Left hindlimb (tissue), 1 donor: ENCODE measurements around the gene GJB5.
"Not testable (repeated sequence)": the region's sequence is repeated elsewhere in the genome, so short reads cannot be mapped to it uniquely, and the experiment has no call there.

Source experiments
- DNase-seq: peaks from one replicate; pipeline ENCODE4 v3.0.0-alpha.2; 2018

GJB5 gene

GRCh38 chr1:34746101-34746500 lies 8.7 kb upstream of the GJB5 start:
- DNase-seq = no peak

DNA sequence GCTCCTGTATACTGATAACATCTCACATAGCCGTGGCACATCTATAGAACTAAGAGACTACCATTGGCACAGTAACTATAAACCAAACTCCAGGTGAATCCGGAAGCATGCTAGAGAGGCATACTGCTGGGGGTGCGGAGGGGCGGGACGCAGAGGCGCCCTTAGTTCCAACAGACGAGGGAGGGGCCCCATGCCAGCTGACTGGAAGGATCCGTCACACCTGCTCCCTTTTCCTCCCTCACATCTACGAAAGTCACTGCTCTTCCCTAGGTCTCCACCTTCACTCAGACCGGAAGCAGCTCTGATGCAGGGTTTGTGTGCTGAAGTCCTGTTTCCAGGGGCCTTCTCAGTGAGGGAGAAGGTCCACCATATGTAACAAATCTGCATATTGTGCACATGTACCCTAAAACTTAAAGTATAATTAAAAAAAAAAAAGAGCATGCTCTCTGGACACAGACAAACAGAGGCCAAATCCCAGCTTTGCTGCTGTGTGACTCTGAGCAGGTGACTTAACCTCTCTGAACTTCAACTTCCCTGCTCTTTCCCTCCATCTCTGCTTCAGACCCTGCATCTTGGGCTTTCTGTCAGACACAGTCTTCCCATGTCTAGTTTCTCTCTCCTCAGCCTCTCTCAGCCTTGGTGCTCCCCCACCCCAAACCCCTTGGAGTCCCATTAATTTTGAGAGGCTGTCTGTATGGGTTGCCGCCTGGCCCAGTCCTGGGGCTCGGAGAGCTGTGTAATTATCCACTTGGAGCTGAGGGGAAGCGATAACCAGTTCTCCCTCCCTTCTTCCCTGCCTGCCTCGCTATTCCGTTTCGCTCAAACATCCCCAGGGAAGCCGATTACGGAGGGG lies 7.8 kb upstream of the GJB5 start:
- no peak for DNase-seq

DNA sequence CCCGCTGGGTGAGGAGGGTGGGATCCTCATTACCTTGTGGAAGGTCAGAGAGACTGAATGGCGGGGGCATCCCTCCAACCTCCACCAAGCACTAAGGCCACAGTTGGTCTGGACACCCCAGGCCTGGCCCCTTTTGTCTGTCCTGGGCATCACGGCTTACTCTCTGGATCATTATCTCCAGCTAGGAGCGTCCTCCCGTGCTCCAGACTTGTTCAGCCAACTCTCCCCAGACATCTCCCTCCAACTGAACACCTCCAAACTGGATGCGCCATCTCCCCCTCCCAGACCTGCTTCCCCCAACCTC lies 7.3 kb upstream of the GJB5 start:
- no peak for DNase-seq

- no peak for DNase-seq
Measured at GRCh38 chr1:34749992-34750391, 4.9 kb upstream of the GJB5 start.

DNA sequence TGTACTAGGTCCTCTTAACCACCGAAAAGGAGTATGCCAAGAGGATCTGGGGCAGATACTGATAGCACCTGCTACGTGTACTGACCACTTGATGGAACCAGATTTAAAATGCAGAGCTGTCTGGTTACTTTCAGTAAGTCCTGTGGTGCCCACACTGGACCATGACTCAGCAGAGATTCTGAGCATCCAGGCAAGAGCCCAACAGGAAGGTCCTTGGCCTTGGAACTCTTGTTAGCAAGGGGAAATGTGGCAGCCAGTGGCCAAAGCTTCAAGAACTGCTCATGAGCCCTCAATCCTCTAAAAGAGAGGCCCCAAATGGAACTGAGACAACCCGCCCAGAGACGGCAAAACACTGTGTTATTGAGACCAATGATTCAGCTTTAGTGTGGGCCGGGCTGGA lies 4.2 kb upstream of the GJB5 start:
- no peak for DNase-seq

- DNase-seq = no peak
Measured at GRCh38 chr1:34753163-34753562, 1.7 kb upstream of the GJB5 start.

DNA sequence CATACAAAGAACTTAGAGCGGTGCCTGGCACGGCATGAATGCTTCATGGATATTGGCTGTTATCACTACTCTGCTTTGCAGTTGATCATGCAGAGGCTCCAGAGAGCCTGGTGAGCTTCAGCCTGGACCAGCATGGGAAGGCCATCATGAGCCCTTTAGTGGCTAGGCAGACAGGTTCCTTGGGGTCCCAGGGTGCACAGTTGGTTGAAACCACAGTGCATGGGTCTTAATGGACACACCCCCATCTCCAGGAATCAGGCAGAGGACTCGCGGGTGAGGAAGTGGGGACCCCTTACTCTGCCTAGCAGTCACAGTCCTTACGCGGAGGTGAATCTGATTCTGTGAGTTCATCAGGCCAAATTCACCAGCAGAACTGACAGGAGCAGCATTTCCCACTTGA lies 1.1 kb downstream of the GJB5 start:
- DNase-seq = no peak

DNA sequence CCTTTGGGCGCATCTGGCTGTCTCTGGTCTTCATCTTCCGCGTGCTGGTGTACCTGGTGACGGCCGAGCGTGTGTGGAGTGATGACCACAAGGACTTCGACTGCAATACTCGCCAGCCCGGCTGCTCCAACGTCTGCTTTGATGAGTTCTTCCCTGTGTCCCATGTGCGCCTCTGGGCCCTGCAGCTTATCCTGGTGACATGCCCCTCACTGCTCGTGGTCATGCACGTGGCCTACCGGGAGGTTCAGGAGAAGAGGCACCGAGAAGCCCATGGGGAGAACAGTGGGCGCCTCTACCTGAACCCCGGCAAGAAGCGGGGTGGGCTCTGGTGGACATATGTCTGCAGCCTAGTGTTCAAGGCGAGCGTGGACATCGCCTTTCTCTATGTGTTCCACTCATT lies 2.5 kb downstream of the GJB5 start:
- no peak for DNase-seq

DNA sequence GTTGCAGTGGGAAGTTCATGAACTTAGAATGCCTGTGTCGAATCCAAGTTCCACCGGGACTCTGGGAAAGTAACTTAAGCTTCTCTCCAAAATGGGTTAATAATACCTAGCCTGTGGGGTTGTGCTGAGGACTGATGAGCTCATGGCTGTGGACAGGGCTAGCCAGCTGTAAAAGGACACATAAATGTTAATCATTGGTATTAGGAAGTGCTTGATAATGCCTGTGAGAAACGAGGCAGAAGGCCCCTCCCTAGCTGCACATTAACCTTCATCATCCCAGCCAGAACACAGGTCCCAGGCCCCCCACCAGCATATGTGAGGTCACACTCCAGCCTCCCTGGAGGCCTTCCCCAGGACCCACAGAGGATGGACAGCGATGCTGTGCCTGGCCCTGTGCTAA lies 3.9 kb downstream of the GJB5 start:
- DNase-seq = no peak

DNA sequence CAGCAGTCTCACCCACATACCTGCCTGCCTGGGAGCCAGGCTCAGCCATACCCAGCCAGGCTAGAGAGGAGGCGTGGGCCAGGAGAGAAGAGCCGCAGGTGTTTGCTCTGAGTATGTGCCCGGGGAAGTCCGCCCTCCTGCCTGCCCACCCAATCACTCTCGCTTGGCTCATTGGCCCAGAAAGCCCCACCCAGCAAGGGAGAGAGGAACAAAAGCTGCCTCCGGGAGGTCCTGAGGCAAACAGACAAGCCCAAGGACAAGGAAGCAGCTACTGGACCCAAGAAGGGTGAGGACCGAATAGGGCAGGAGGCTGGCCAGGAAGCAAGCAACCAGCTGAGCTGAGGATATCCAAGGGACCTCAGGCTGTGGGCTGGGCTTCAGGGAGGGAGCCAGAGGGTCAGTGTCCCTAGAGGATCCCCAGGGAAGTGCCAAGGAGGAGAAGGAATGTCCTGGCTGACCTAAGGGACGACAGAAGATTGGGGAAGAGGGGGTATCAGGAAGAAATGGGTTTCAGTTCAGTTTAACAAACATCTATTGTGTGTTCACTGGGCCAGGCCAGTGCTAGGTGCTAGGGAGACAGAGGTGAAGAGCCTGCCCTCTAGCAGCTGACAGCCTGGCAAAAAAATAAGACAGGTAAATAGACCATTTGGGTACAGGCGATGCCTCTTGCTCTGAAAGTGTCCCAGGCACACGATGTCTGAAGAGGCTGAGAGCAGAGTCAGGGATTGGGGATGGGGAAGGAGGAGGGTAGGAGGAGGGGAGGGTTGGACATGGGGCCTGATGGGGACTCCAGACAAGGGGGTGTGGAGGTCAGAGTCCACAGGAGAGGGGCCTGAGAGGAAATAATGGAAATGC lies 4.9 kb downstream of the GJB5 start, which contains the start of gene GJB4:
Gene GJB4 (plus strand): TSS at position 238 of the 855 bp plus-strand sequence. CDS start 1,515 bp downstream, outside the sequence.
- no peak for DNase-seq

- no peak for DNase-seq
Measured at GRCh38 chr1:34761176-34761761, 6.4 kb downstream of the GJB5 start.

- no peak for DNase-seq
Measured at GRCh38 chr1:34761776-34762307, 7.0 kb downstream of the GJB5 start.

DNA sequence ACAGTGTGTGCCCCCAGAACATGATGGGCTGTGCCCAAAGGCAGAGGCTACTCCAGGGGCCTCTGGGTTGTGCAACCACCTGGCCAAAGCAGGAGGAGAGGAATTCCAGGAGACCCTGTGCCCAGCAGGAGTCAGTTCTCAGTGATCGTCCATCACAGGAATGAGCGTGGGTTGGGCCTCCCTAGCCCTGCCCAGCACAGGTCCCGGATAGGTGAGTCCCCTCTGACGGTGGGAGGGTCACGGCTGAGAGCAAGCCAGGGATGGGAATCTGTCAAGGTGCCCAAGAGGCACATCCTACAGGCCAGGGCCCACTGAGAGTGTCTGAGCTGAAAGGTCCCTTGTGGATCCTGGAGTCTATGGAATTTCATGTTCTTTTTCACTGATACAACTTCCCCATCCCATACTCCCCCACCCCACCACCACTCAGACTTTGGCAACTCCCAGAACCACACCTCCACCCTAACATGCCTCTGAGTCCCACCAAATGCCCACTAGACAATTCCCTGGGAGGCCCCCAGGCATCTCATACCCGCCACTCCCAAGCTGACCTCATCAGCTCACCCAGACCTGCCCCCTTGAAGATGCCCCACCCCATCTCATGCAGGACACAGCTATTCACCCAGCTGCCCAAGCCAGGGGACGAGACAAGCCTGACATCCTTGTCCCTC lies 7.8 kb downstream of the GJB5 start:
- DNase-seq = no peak

DNA sequence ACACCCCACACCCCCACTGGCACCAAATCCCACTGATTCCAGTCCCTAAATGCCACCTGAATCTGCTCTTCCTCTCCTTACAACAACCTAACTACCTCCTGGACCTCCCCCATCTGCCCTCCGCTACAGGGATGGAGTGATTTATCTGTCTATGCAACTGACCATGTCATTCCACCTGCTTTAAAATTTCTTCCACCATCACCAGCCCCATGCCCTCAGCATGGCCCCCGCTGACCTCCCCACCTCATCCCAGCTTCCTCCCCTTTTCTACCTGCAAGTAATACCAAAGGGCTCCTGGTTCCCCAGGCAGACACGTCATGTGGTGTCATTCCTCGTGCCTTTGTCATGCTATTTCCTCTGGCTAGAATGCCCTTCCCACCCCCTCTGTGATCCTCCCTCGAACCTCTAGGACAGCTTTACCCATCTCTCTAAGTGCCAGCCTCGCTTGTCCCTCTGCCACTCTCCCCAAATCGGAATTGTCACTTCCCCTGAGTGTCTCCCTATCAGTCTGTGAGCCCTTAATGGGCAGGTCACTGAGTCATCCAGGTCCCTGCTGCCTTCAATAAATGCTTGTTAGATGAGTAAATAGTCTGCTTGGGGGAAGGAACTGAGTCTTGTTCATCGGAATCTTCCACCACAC lies 8.4 kb downstream of the GJB5 start:
- no peak for DNase-seq

GRCh38 chr1:34768856-34769255 lies 14.0 kb downstream of the GJB5 start:
- DNase-seq = no peak

DNA sequence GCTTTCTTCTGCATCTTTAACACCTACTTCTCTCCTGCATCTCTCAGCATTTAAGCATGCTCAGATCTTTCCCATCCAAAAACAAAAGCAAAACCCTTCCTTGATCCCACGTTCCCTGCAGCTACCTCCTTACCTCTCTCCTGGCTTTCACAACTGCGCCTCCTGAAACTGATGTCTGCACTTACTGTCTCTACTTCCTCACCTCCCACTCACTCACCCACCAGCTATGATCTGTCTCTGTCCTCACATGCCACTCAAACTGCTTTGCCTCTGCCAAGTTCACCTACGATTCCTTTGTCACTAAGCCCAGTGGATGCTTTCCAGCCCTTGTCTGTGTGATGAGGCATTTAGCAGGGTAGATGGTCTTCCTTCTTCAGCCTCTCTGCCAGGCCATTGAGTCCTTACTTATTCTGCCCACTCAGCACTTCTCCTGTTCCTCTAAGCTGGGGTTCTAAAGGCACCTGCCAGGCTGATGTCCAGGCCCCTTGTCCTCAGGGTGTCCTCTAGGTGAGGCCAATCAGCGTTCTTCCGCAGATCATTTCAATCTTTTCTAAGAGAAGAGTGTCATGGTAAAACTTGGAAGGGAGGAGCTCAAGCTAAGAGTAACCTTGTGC lies 16.2 kb downstream of the GJB5 start:
- peak; percentile 3 for DNase-seq

GRCh38 chr1:34771573-34772371 lies 16.9 kb downstream of the GJB5 start:
- no peak for DNase-seq

GRCh38 chr1:34773114-34773513 lies 18.3 kb downstream of the GJB5 start:
- DNase-seq = not testable (repeated sequence)

GRCh38 chr1:34774957-34775356 lies 20.1 kb downstream of the GJB5 start:
- peak; percentile 8 for DNase-seq

GRCh38 chr1:34776911-34777310 lies 22.1 kb downstream of the GJB5 start:
- no peak for DNase-seq
